ENCODE results near the gene NCOA6.
"Not testable (repeated sequence)": the region's sequence is repeated elsewhere in the genome, so short reads cannot be mapped to it uniquely, and the experiment has no call there.

NCOA6 gene

GRCh38 chr20:34746674-34747073 lies 78.8 kb downstream of the NCOA6 start:
- Mint-ChIP-seq H3K9me3 (no peaks in the 10 kb centered on the region), H3K27ac (no peak overlapping the region), H3K36me3 (ENCODE audit: low read depth) (peaks cover 38% of the 10 kb centered on the region), H3K27me3 (ENCODE audit: low read depth) (no peaks in the 10 kb centered on the region), H3K4me3 (no peak overlapping the region), H3K4me1 (ENCODE audit: low read depth) (no peaks in the 10 kb centered on the region)
- DNase-seq (ENCODE audit: low spot score) = no peak

GRCh38 chr20:34744847-34745246 lies 80.6 kb downstream of the NCOA6 start:
- no peak overlapping the region for H3K27ac Mint-ChIP-seq
- H3K36me3 Mint-ChIP-seq (ENCODE audit: low read depth) = peaks cover 38% of the 10 kb centered on the region
- no peaks in the 10 kb centered on the region for H3K27me3 Mint-ChIP-seq (ENCODE audit: low read depth)
- H3K4me3 Mint-ChIP-seq = no peak overlapping the region
- no peaks in the 10 kb centered on the region for H3K9me3 Mint-ChIP-seq
- DNase-seq (ENCODE audit: low spot score) = no peak
- H3K4me1 Mint-ChIP-seq (ENCODE audit: low read depth) = no peaks in the 10 kb centered on the region

- H3K27me3 Mint-ChIP-seq (ENCODE audit: low read depth) = no peaks in the 10 kb centered on the region
- H3K36me3 Mint-ChIP-seq (ENCODE audit: low read depth) = peaks cover 38% of the 10 kb centered on the region
- no peak for DNase-seq (ENCODE audit: low spot score)
- H3K4me1 Mint-ChIP-seq (ENCODE audit: low read depth) = no peaks in the 10 kb centered on the region
- no peaks in the 10 kb centered on the region for H3K9me3 Mint-ChIP-seq
- H3K4me3 Mint-ChIP-seq = no peak overlapping the region
- no peak overlapping the region for H3K27ac Mint-ChIP-seq
Measured at GRCh38 chr20:34744340-34744739, 81.1 kb downstream of the NCOA6 start.

- no peak for DNase-seq (ENCODE audit: low spot score)
- Mint-ChIP-seq H3K36me3 (ENCODE audit: low read depth) (peaks cover 34% of the 10 kb centered on the region), H3K27ac (no peak overlapping the region), H3K9me3 (no peaks in the 10 kb centered on the region), H3K4me1 (ENCODE audit: low read depth) (no peaks in the 10 kb centered on the region), H3K27me3 (ENCODE audit: low read depth) (no peaks in the 10 kb centered on the region), H3K4me3 (no peak overlapping the region)
Measured at GRCh38 chr20:34743039-34743438, 82.4 kb downstream of the NCOA6 start.

- DNase-seq (ENCODE audit: low spot score) = no peak
- Mint-ChIP-seq H3K4me1 (ENCODE audit: low read depth) (no peaks in the 10 kb centered on the region), H3K27ac (no peak overlapping the region), H3K9me3 (no peaks in the 10 kb centered on the region), H3K36me3 (ENCODE audit: low read depth) (peaks cover 12% of the 10 kb centered on the region), H3K27me3 (ENCODE audit: low read depth) (no peaks in the 10 kb centered on the region), H3K4me3 (no peak overlapping the region)
Measured at GRCh38 chr20:34736106-34736735, 89.2 kb downstream of the NCOA6 start.

GRCh38 chr20:34732523-34732922 lies 92.9 kb downstream of the NCOA6 start:
- no peak for DNase-seq (ENCODE audit: low spot score)
- Mint-ChIP-seq H3K4me1 (ENCODE audit: low read depth) (no peaks in the 10 kb centered on the region), H3K36me3 (ENCODE audit: low read depth) (peaks cover 14% of the 10 kb centered on the region), H3K4me3 (no peak overlapping the region), H3K27ac (no peak overlapping the region), H3K27me3 (ENCODE audit: low read depth) (no peaks in the 10 kb centered on the region), H3K9me3 (no peaks in the 10 kb centered on the region)

- Mint-ChIP-seq H3K27ac (no peak overlapping the region), H3K4me3 (no peak overlapping the region), H3K4me1 (ENCODE audit: low read depth) (no peaks in the 10 kb centered on the region), H3K36me3 (ENCODE audit: low read depth) (peaks cover 25% of the 10 kb centered on the region), H3K9me3 (no peaks in the 10 kb centered on the region), H3K27me3 (ENCODE audit: low read depth) (no peaks in the 10 kb centered on the region)
- no peak for DNase-seq (ENCODE audit: low spot score)
Measured at GRCh38 chr20:34729416-34729815, 96.0 kb downstream of the NCOA6 start.

GRCh38 chr20:34724172-34724571 lies 101.3 kb downstream of the NCOA6 start:
- H3K36me3 Mint-ChIP-seq (ENCODE audit: low read depth) = peaks cover 25% of the 10 kb centered on the region
- H3K27me3 Mint-ChIP-seq (ENCODE audit: low read depth) = no peaks in the 10 kb centered on the region
- H3K4me1 Mint-ChIP-seq (ENCODE audit: low read depth) = peaks cover 10% of the 10 kb centered on the region
- H3K27ac Mint-ChIP-seq = no peak overlapping the region
- H3K4me3 Mint-ChIP-seq = no peak overlapping the region
- no peaks in the 10 kb centered on the region for H3K9me3 Mint-ChIP-seq
- no peak for DNase-seq (ENCODE audit: low spot score)

GRCh38 chr20:34722560-34722959 lies 102.9 kb downstream of the NCOA6 start:
- not testable (repeated sequence) for H3K4me3 Mint-ChIP-seq; H3K9me3 Mint-ChIP-seq; H3K27ac Mint-ChIP-seq; DNase-seq (ENCODE audit: low spot score); H3K27me3 Mint-ChIP-seq (ENCODE audit: low read depth)
- Mint-ChIP-seq H3K4me1 (ENCODE audit: low read depth) (peaks cover 11% of the 10 kb centered on the region), H3K36me3 (ENCODE audit: low read depth) (peaks cover 30% of the 10 kb centered on the region)

GRCh38 chr20:34720266-34720665 lies 105.2 kb downstream of the NCOA6 start:
- H3K9me3 Mint-ChIP-seq = no peaks in the 10 kb centered on the region
- H3K4me1 Mint-ChIP-seq (ENCODE audit: low read depth) = peaks cover 11% of the 10 kb centered on the region
- no peak overlapping the region for H3K4me3 Mint-ChIP-seq
- H3K27ac Mint-ChIP-seq = no peak overlapping the region
- H3K36me3 Mint-ChIP-seq (ENCODE audit: low read depth) = peaks cover 19% of the 10 kb centered on the region
- no peak for DNase-seq (ENCODE audit: low spot score)
- no peaks in the 10 kb centered on the region for H3K27me3 Mint-ChIP-seq (ENCODE audit: low read depth)

GRCh38 chr20:34719242-34720017 lies 106.0 kb downstream of the NCOA6 start:
- H3K36me3 Mint-ChIP-seq (ENCODE audit: low read depth) = peaks cover 24% of the 10 kb centered on the region
- not testable (repeated sequence) for H3K4me3 Mint-ChIP-seq; H3K9me3 Mint-ChIP-seq; H3K27me3 Mint-ChIP-seq (ENCODE audit: low read depth)
- H3K27ac Mint-ChIP-seq = peak overlapping the region; percentile 3
- DNase-seq (ENCODE audit: low spot score) = peak; percentile 31
- H3K4me1 Mint-ChIP-seq (ENCODE audit: low read depth) = peaks cover 11% of the 10 kb centered on the region

GRCh38 chr20:34717230-34718095 lies 108.0 kb downstream of the NCOA6 start:
- Mint-ChIP-seq H3K36me3 (ENCODE audit: low read depth) (peaks cover 26% of the 10 kb centered on the region), H3K4me3 (no peak overlapping the region)

GRCh38 chr20:34716921-34717229 lies 108.6 kb downstream of the NCOA6 start:
- no peak for DNase-seq (ENCODE audit: low spot score)
- H3K27ac Mint-ChIP-seq = no peak overlapping the region
- no peaks in the 10 kb centered on the region for H3K27me3 Mint-ChIP-seq (ENCODE audit: low read depth)
- H3K36me3 Mint-ChIP-seq (ENCODE audit: low read depth) = peaks cover 26% of the 10 kb centered on the region
- H3K4me1 Mint-ChIP-seq (ENCODE audit: low read depth) = peaks cover 15% of the 10 kb centered on the region
- H3K4me3 Mint-ChIP-seq = no peak overlapping the region
- H3K9me3 Mint-ChIP-seq = no peaks in the 10 kb centered on the region

More at GRCh38 chr20:34717230-34718095, 108.0 kb downstream of the NCOA6 start:
- Mint-ChIP-seq H3K9me3 (no peaks in the 10 kb centered on the region), H3K27me3 (ENCODE audit: low read depth) (no peaks in the 10 kb centered on the region), H3K4me1 (ENCODE audit: low read depth) (peaks cover 15% of the 10 kb centered on the region), H3K27ac (no peak overlapping the region)
- no peak for DNase-seq (ENCODE audit: low spot score)

GRCh38 chr20:34715384-34715783 lies 110.1 kb downstream of the NCOA6 start:
- no peak for DNase-seq (ENCODE audit: low spot score)
- H3K9me3 Mint-ChIP-seq = no peaks in the 10 kb centered on the region
- peaks cover 4% of the 10 kb centered on the region for H3K27me3 Mint-ChIP-seq (ENCODE audit: low read depth)
- peaks cover 17% of the 10 kb centered on the region for H3K4me1 Mint-ChIP-seq (ENCODE audit: low read depth)
- H3K27ac Mint-ChIP-seq = no peak overlapping the region
- H3K36me3 Mint-ChIP-seq (ENCODE audit: low read depth) = peaks cover 23% of the 10 kb centered on the region
- H3K4me3 Mint-ChIP-seq = no peak overlapping the region

All from T-helper 2 cell treated with Interferon-gamma antibody and Interleukin-4, amounts not matched to agents 5 μg/mL and 100 μg/mL, for 36 hours (primary cell).